B cell (primary cell): ENCODE results near the gene CNST.

ENCODE experiments used
- EZH2 ChIP-seq: IDR thresholded peaks from 2 replicates; pipeline ENCODE4 v1.6.1; 2012; ENCODE audit warnings: borderline replicate concordance, low read depth, mild to moderate bottlenecking, moderate library complexity, low read length; ENCODE audit not compliant: insufficient read depth, poor library complexity, severe bottlenecking
- TF ChIP-seq, protein P1 (sequence below): fragments of 200-600 bp; IDR thresholded peaks from one replicate; pipeline ENCODE4 v1.8.0; 2022; ENCODE audit warnings: antibody characterized with exemption, mild to moderate bottlenecking

DNA sequence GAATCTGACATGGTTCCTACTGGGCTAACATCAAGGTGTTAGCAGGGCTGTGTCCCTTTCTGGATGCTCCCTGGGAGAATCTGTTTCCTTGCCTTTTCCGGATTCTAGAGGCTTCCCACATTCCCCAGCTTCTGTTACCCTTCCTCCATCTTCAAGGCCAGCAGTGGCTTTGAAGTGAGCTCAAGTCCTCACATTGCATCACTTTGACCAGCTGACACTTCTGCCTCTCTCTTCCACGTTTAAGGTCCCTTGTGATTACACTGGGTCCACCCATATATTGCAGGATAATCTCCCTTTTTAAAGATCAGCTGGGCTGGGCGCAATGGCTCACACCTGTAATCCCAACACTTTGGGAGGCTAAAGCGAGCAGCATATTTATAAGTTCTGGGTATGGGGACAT is 33.1 kb downstream of the CNST start:
- TF ChIP-seq EZH2: no peak
- TF ChIP-seq, protein P1, sequence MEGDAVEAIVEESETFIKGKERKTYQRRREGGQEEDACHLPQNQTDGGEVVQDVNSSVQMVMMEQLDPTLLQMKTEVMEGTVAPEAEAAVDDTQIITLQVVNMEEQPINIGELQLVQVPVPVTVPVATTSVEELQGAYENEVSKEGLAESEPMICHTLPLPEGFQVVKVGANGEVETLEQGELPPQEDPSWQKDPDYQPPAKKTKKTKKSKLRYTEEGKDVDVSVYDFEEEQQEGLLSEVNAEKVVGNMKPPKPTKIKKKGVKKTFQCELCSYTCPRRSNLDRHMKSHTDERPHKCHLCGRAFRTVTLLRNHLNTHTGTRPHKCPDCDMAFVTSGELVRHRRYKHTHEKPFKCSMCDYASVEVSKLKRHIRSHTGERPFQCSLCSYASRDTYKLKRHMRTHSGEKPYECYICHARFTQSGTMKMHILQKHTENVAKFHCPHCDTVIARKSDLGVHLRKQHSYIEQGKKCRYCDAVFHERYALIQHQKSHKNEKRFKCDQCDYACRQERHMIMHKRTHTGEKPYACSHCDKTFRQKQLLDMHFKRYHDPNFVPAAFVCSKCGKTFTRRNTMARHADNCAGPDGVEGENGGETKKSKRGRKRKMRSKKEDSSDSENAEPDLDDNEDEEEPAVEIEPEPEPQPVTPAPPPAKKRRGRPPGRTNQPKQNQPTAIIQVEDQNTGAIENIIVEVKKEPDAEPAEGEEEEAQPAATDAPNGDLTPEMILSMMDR: no peak
